GM19452 (cell line): ENCODE results near the gene WNT7B.

ENCODE experiments used
- ATAC-seq: cut with Tn5 transposase; IDR thresholded peaks from one replicate; pipeline ENCODE4 v1.9.1; 2021; ENCODE audit not compliant: unreplicated experiment

The WNT7B gene

GRCh38 chr22:45960477-45961386, 16.2 kb downstream of the WNT7B start:
- ATAC-seq, result no peak

DNA sequence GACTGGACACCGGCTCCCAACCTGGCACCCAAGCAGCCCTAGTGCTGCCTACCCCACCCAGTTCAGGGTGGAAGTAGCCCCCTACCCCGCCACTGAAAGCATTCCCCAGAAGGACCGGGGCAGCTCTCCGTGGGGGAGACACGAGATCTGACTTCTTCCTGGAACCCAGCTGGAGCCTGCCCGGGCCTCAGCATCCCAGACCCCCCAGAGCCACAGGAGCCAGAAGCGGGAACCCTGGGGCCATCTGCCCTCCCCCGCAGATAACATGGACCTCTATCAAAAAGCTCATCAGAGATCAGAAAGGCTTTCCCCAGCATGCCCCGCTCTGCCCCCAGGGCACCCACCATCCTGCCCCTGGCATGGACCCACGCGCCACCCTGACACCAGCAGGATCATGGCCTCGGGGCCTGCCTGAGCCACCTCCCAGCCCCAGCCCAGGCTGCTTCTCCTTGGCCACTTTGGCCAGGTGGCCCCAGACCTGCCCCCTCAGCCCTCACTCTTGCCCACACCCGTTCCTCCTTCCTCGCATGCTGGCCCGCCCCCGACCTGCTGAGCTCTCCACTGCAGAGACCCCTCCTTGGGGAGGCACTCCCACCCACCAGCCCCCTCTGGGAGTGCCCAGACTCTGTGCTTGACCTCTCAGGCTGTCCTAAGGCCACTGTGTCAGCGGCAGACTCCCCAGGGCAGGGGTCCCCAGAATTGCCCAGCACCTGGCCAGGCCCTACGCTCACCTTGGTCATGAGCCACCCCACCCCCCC, 17.1 kb downstream of the WNT7B start:
- ATAC-seq, result no peak

- no peak for ATAC-seq
Observed at GRCh38 chr22:45958971-45959370, 18.0 kb downstream of the WNT7B start.

DNA sequence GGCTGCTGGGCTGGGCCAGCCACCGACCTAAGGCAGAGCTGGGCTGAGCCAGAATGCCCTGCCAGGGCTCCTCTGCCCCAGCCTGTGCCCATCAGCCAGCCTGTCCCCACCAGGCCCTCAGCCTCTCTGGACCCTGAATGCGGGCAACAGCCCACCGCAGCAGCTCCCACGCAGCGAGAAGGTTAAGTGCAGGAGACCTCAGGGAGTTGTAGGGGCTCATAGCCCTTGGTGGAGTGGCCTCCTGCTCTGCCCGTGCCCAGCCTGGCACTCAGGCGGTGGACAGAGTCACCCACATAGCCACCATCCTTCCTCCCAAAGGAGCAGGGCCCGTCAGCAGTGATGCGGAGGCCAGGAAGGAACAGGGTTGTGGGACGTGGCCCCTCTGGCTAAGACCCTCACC, 19.1 kb downstream of the WNT7B start:
- ATAC-seq, result no peak

GRCh38 chr22:45953178-45953577, 23.8 kb downstream of the WNT7B start:
- no peak for ATAC-seq

DNA sequence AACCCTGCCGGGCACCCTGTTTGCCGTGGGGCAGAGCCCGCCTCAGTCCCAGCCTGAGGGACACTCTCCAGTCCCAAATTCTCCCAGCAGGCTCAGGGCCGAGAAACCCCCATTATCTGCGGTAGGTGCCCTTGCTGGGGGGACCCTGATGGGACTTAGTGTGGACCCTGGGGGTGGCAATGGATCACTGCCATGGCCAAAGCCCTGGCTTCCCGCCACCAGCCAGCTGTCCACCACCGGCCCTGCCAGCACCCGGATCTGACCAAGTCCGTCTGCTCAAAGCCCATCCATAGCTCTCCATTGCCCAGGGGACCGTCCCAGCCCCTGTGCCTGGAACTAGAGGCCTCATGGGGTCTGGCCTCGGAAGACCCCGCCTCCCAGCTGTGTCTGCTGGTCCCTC, 24.4 kb downstream of the WNT7B start:
- ATAC-seq, result no peak

GRCh38 chr22:45952151-45952550, 24.8 kb downstream of the WNT7B start:
- no peak for ATAC-seq

DNA sequence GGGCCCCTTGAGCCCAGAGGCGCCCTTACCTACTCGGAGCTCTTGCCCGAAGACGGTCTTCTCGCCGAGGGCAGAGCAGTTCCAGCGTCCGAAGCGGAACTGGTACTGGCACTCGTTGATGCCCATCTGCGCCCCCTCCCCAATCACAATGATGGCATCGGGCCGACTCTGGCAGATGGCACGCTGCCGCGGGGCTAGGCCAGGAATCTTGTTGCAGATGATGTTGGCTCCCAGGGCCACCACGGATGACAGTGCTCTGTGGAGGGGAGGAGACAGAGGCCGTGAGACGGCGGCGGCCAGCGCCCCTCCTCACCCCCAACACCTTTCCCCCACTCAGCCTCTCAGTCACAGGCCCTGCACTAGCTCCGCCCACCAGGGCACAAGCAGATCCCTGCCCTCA, 27.1 kb downstream of the WNT7B start:
- no peak for ATAC-seq

DNA sequence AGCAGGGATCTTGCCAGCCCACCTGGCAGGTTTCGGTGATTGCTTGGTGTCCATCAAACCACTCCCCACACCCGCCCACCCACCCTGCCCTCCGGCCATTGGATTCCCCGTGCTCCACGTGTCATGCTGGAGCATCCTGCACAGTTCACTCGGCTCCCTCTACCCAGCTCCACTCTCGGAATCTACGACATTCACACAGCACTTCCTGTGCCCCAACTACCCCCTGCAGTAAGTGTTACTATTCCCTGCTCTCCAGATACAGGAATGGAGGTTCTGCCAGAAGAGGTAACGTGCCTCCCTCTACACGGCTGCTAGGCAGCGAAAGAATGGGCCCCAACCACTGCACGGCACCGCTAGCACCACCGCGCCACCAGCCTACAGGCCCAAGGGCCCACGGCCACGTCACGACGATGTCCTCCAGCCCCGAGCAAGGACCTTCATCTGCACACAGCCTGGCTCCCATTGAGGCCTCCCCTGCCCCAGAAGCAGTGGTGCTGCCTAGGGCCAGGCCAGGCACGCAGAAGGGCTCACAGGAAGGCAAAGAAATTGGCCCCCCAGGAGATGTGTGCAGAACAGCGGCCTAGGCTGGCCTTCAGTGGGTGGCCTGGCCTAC, 27.6 kb downstream of the WNT7B start:
- ATAC-seq, result no peak

- no peak for ATAC-seq
Observed at GRCh38 chr22:45948081-45948648, 28.8 kb downstream of the WNT7B start.

- no peak for ATAC-seq
Observed at GRCh38 chr22:45946805-45947600, 30.0 kb downstream of the WNT7B start.

- no peak for ATAC-seq
Observed at GRCh38 chr22:45945621-45946106, 31.3 kb downstream of the WNT7B start.

GRCh38 chr22:45942787-45943493, 34.0 kb downstream of the WNT7B start:
- no peak for ATAC-seq

DNA sequence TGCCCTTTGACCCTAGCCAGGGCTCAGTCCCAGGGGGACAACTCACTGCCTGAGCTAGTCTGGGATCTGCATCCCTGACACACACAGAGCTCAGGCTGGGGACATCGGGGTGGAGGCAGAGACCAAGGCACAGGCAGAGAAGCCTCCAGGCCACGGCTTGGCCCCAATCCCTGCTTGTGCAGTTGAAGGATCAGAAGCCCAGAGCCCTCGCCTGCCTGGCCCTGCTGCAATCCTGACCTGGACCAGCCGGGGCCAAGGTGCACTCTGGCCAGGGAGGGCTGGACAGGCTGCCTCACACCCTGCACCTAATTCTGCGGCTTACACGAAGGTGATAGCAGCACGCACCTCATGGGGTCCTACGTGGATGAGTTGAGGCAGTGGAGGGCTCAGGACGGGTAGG, 34.6 kb downstream of the WNT7B start:
- ATAC-seq, result no peak

GRCh38 chr22:45938913-45939312, 38.0 kb downstream of the WNT7B start:
- no peak for ATAC-seq

DNA sequence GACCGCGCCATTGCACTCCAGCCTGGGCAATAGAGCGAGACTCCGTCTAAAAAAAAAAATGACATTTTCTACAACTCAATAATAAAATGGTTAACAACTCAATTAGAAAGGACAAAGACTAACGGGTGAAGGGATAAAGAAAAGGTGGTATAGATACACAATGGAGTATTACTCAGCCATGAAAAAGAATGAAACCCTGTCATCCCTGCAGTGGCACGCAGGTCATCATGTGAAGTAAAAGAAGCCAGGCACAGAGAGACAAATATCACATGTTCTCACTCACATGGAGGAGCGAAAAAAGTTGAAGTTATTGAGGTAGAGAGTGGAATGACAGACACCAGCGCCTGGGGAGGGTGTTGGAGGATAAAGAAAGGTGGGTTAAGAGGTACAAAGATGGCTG, 39.0 kb downstream of the WNT7B start:
- no peak for ATAC-seq

DNA sequence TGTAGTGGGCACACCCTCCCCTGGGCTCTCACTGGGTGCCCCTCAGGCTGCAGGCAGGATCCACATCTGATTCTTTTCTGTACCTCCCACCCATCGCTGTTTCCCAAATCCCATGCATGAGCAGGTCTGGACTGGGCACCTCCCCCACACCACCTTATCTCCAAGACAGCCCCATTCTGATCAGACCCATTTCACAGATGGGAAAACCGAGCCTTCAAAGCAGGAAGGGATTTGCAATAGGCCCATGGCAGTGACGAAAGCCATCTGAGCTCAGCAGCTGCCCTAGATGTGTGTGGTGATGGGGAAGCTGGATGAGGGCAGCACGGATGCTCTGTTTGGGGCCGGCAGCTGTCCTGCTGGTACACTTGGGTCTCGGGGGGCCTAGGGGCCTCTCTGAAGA, 41.4 kb downstream of the WNT7B start:
- ATAC-seq, result no peak

GRCh38 chr22:45934659-45935341, 42.2 kb downstream of the WNT7B start:
- ATAC-seq, result no peak

DNA sequence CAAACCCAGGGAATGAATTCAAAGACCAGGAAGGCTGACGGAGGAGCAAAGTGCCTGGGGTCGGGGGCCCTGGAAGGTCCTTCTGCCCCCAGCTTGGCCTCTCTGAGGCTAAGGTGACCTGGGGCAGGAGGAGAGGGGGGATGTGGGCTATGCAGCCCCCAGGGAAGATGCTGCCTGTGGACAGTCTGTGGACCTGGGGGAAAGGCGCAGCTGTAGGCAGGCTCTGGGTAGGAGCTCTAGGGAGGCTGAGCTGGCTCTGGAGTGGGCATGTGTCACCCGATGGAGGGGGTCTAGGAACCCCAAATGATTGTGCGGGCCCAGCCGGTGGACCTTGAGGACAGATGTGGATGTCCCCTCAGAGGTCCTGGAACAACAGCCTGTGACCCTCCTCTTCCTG, 42.8 kb downstream of the WNT7B start:
- no peak for ATAC-seq
